H1 (cell line): ENCODE results near the gene EXOC1. TPM values are rescaled to one million over a fixed set of nuclear protein-coding genes. Genes with fewer than 3 reads are reported as not detected.

ENCODE experiments used
- BACH1 ChIP-seq: IDR thresholded peaks from 2 replicates; pipeline ENCODE4 v1.6.1; 2012; ENCODE audit warnings: low read length, improper control_type of control experiment
- BCL11A ChIP-seq, 2 experiments: IDR thresholded peaks; one replicate each; pipeline ENCODE4 v1.6.1; 2011; ENCODE audit warnings: low read depth in 2 of 2, low read length in 2 of 2, mild to moderate bottlenecking in 2 of 2
- EGR1 ChIP-seq: IDR thresholded peaks from 2 replicates; pipeline ENCODE4 v1.6.1; 2011; ENCODE audit warnings: low read depth, low read length, borderline replicate concordance
- EP300 ChIP-seq, 2 experiments: IDR thresholded peaks; 1 replicate in 1 of 2; 2 replicates in 1 of 2; pipeline ENCODE4 v1.6.1; 2011 to 2012; ENCODE audit warnings: low read depth in 2 of 2, low read length in 2 of 2, mild to moderate bottlenecking in 2 of 2, borderline replicate concordance in 1 of 2, inconsistent platforms in 1 of 2, moderate library complexity in 1 of 2
- RNF2 ChIP-seq: fragments of 200-900, 300-1000 bp; sonication (generic); IDR thresholded peaks from 2 replicates; pipeline ENCODE4 v1.7.1; 2016; ENCODE audit warnings: borderline replicate concordance, low read depth, mild to moderate bottlenecking, antibody characterized with exemption, low read length; ENCODE audit not compliant: poor library complexity, severe bottlenecking; ENCODE audit errors: missing control alignments
- SIRT6 ChIP-seq: IDR thresholded peaks from one replicate; pipeline ENCODE4 v1.7.1; 2012; ENCODE audit warnings: low read length, inconsistent platforms
- USF2 ChIP-seq: IDR thresholded peaks from 2 replicates; pipeline ENCODE4 v1.6.1; 2011; ENCODE audit warnings: low read length, improper control_type of control experiment
- polyA plus RNA-seq, 7 experiments: library from polyadenylated mRNA; depleted of rRNA in 3 of 7; stranded (reverse) in 5 of 7; unstranded in 2 of 7; fragments of >200 nt in 5 of 7; fragments of 200-250 nt in 2 of 7; gene quantifications; 1 replicate in 5 of 7; 2 replicates in 1 of 7; 4 replicates in 1 of 7; pipeline versions ENCODE4 v1.2.1 to v1.2.3, GENCODE V29; 2011 to 2013; ENCODE audit warnings: missing spikeins in 2 of 7, mixed read lengths in 2 of 7
- total RNA-seq: library from RNA; stranded (reverse); fragmentation: NEBNext Ultra II Directional; extraction: Animal tissue kit (Norgen Biotek cat#: 25700); gene quantifications from 2 replicates; pipeline ENCODE4 v1.2.1, GENCODE V29; 2021

EXOC1 gene
- total and polyA plus RNA-seq, 2 of the 8 experiments (the other 6 are each of a cell fraction or from before 2014, with no cell fraction given), result 5.9 to 19.6 TPM

GRCh38 chr4:55864577-55865223 is 11.3 kb downstream of the EXOC1 start (continued):
- TF ChIP-seq EP300 (IDR thresholded peaks at IDR 0.05; ENCODE audit: borderline replicate concordance in 1 of 2, low read depth in 2 of 2, low read length in 2 of 2) (no peak), BCL11A (IDR thresholded peaks at IDR 0.05; ENCODE audit: low read depth in 2 of 2, low read length in 2 of 2) (no peak), RNF2 (no peak), EGR1 (no peak), USF2 (no peak), SIRT6 (no peak), BACH1 (no peak)
